ENCODE data around the gene MEGF11.

The MEGF11 gene

GRCh38 chr15:66045542-66045941 lies 208.0 kb downstream of the MEGF11 start:
- peaks cover 4% of the 10 kb centered on the region for H3K27me3 ChIP-seq (ENCODE audit: insufficient read depth, poor library complexity, severe bottlenecking)

GRCh38 chr15:66044837-66045236 lies 208.7 kb downstream of the MEGF11 start:
- no peak for DNase-seq (ENCODE audit: low read depth in 1 of 2, low spot score in 1 of 2)
- H3K27ac ChIP-seq (replicated peaks), result no peak overlapping the region
- H3K27me3 ChIP-seq (ENCODE audit: insufficient read depth, poor library complexity, severe bottlenecking), result peaks cover 4% of the 10 kb centered on the region
- H3K4me3 ChIP-seq (replicated peaks; ENCODE audit: insufficient read depth, low read length), result no peak overlapping the region
- TF ChIP-seq POLR2AphosphoS5 (IDR thresholded peaks at IDR 0.05; ENCODE audit: low read depth) (no peak), CTCF (IDR thresholded peaks at IDR 0.05; ENCODE audit: insufficient read depth, low read length) (no peak), REST (IDR thresholded peaks at IDR 0.05; ENCODE audit: insufficient replicate concordance, low read depth) (no peak), GABPA (IDR thresholded peaks at IDR 0.05; ENCODE audit: low read depth) (no peak), SPI1 (IDR thresholded peaks at IDR 0.05; ENCODE audit: borderline replicate concordance, low read depth) (no peak)

More at GRCh38 chr15:66045542-66045941, 208.0 kb downstream of the MEGF11 start:
- DNase-seq (ENCODE audit: low read depth in 1 of 2, low spot score in 1 of 2), result no peak
- no peak overlapping the region for H3K27ac ChIP-seq (replicated peaks)
- H3K4me3 ChIP-seq (replicated peaks; ENCODE audit: insufficient read depth, low read length), result no peak overlapping the region
- no peak for TF ChIP-seq REST (IDR thresholded peaks at IDR 0.05; ENCODE audit: insufficient replicate concordance, low read depth)
- no peak for TF ChIP-seq GABPA (IDR thresholded peaks at IDR 0.05; ENCODE audit: low read depth)
- TF ChIP-seq SPI1 (IDR thresholded peaks at IDR 0.05; ENCODE audit: borderline replicate concordance, low read depth), result no peak
- TF ChIP-seq CTCF (IDR thresholded peaks at IDR 0.05; ENCODE audit: insufficient read depth, low read length), result no peak
- TF ChIP-seq POLR2AphosphoS5 (IDR thresholded peaks at IDR 0.05; ENCODE audit: low read depth), result no peak

GRCh38 chr15:66043264-66043663 lies 210.3 kb downstream of the MEGF11 start:
- no peak for DNase-seq (ENCODE audit: low read depth in 1 of 2, low spot score in 1 of 2)
- H3K4me3 ChIP-seq (replicated peaks; ENCODE audit: insufficient read depth, low read length), result no peak overlapping the region
- TF ChIP-seq CTCF (IDR thresholded peaks at IDR 0.05; ENCODE audit: insufficient read depth, low read length) (no peak), SPI1 (IDR thresholded peaks at IDR 0.05; ENCODE audit: borderline replicate concordance, low read depth) (no peak), REST (IDR thresholded peaks at IDR 0.05; ENCODE audit: insufficient replicate concordance, low read depth) (no peak), GABPA (IDR thresholded peaks at IDR 0.05; ENCODE audit: low read depth) (no peak), POLR2AphosphoS5 (IDR thresholded peaks at IDR 0.05; ENCODE audit: low read depth) (no peak)
- peaks cover 7% of the 10 kb centered on the region for H3K27me3 ChIP-seq (ENCODE audit: insufficient read depth, poor library complexity, severe bottlenecking)
- no peak overlapping the region for H3K27ac ChIP-seq (replicated peaks)
